Endodermal cell (in vitro differentiated cells): ENCODE measurements around the gene EMB. TPM values are rescaled to one million over a fixed set of nuclear protein-coding genes. Genes with fewer than 3 reads are reported as not detected.
"Not testable (repeated sequence)": the region's sequence is repeated elsewhere in the genome, so short reads cannot be mapped to it uniquely, and the experiment has no call there.

Experiments used
- DNase-seq: peaks from one replicate; pipeline ENCODE4 v3.0.0-alpha.2; 2017
- H3K27ac ChIP-seq: 2 replicates; pipeline ENCODE4 v1.5.1; 2013; ENCODE audit warnings: mild to moderate bottlenecking, low read depth, low read length, moderate library complexity
- H3K27me3 ChIP-seq: 2 replicates; pipeline ENCODE4 v1.6.1; 2013; ENCODE audit warnings: mild to moderate bottlenecking, low read length, moderate library complexity; ENCODE audit not compliant: insufficient read depth, control insufficient read depth, poor library complexity, severe bottlenecking
- H3K36me3 ChIP-seq: 2 replicates; pipeline ENCODE4 v1.7.0; 2013; ENCODE audit warnings: mild to moderate bottlenecking, low read length, moderate library complexity; ENCODE audit not compliant: control insufficient read depth, insufficient read depth
- H3K4me1 ChIP-seq: one replicate; pipeline ENCODE4 v1.7.0; 2013; ENCODE audit warnings: low read length; ENCODE audit not compliant: control insufficient read depth, insufficient read depth
- H3K4me3 ChIP-seq: 2 replicates; pipeline ENCODE4 v1.5.1; 2013; ENCODE audit warnings: mild to moderate bottlenecking, low read length, moderate library complexity
- H3K9ac ChIP-seq: 2 replicates; pipeline ENCODE4 v1.6.1; 2013; ENCODE audit warnings: mild to moderate bottlenecking, low read length, moderate library complexity; ENCODE audit not compliant: poor library complexity, severe bottlenecking; ENCODE audit errors: extremely low read depth
- H3K9me3 ChIP-seq: 2 replicates; pipeline ENCODE4 v1.6.1; 2013; ENCODE audit warnings: mild to moderate bottlenecking, low read length, moderate library complexity; ENCODE audit not compliant: control insufficient read depth
- H3K27ac Mint-ChIP-seq: 2 replicates; pipeline ENCODE4 v1.8.0; 2020; ENCODE audit warnings: mixed read lengths
- H3K27me3 Mint-ChIP-seq: 2 replicates; pipeline ENCODE4 v1.8.0; 2021; ENCODE audit warnings: mild to moderate bottlenecking, mixed read lengths; ENCODE audit not compliant: insufficient read depth
- H3K36me3 Mint-ChIP-seq: 2 replicates; pipeline ENCODE4 v1.8.0; 2020; ENCODE audit warnings: low read depth, mixed read lengths
- H3K4me1 Mint-ChIP-seq: 2 replicates; pipeline ENCODE4 v1.8.0; 2020; ENCODE audit warnings: mixed read lengths
- H3K4me3 Mint-ChIP-seq: 2 replicates; pipeline ENCODE4 v1.8.0; 2020; ENCODE audit warnings: mild to moderate bottlenecking, moderate library complexity, mixed read lengths
- H3K9me3 Mint-ChIP-seq: 2 replicates; pipeline ENCODE4 v1.8.0; 2020; ENCODE audit warnings: mild to moderate bottlenecking, mixed read lengths
- CTCF ChIP-seq: fragments of 200-600 bp; sonication (generic); conservative IDR thresholded peaks from 2 replicates; pipeline ENCODE4 v1.5.0; 2021; ENCODE audit warnings: antibody characterized with exemption, mild to moderate bottlenecking
- WGBS, 2 experiments: methylation state at CpG; one replicate each; pipeline versions ENCODE4 v1.1.5 to v1.1.7; 2013; ENCODE audit warnings: missing lambda C conversion rate in 2 of 2, mixed read lengths in 1 of 2; ENCODE audit not compliant: insufficient coverage in 1 of 2, insufficient read length in 1 of 2; 5-methylcytosine and 5-hydroxymethylcytosine counted together
- total RNA-seq, 2 donors: library from RNA; stranded (reverse); fragmentation: NEBNext Ultra II Directional in 1 of 2; extraction: Animal tissue kit (Norgen Biotek cat#: 25700) in 1 of 2; gene quantifications; 2 replicates in 1 of 2; 3 replicates in 1 of 2; pipeline ENCODE4 v1.2.1, GENCODE V29; 2021

The EMB gene
- total RNA-seq, 2 donors from 2014 or later = 46.1 to 57.0 TPM

- Mint-ChIP-seq H3K4me1 (peaks cover 29% of the 10 kb centered on the region), H3K27ac (no peak overlapping the region), H3K9me3 (peaks cover 25% of the 10 kb centered on the region), H3K36me3 (no peaks in the 10 kb centered on the region), H3K27me3 (no peaks in the 10 kb centered on the region), H3K4me3 (no peak overlapping the region)
- no peak for DNase-seq
- Histone ChIP-seq H3K27me3 (no peaks in the 10 kb centered on the region), H3K36me3 (no peaks in the 10 kb centered on the region), H3K9ac (no peak overlapping the region), H3K4me1 (no peaks in the 10 kb centered on the region), H3K4me3 (no peak overlapping the region), H3K27ac (no peak overlapping the region), H3K9me3 (peaks cover 26% of the 10 kb centered on the region)
- TF ChIP-seq CTCF = no peak
- WGBS, 2 experiments = 83 to 92% methylated on average over 2 to 6 of the region's 6 CpGs
Measured at GRCh38 chr5:50445296-50445949, 4.3 kb upstream of the EMB start.

GRCh38 chr5:50442559-50443539, 1.8 kb upstream of the EMB start:
- H3K27ac ChIP-seq, H3K4me3 Mint-ChIP-seq, H3K36me3 Mint-ChIP-seq, H3K27ac Mint-ChIP-seq, DNase-seq, H3K9me3 Mint-ChIP-seq, H3K36me3 ChIP-seq, H3K27me3 ChIP-seq, H3K4me1 ChIP-seq, H3K27me3 Mint-ChIP-seq: not testable (repeated sequence)
- Histone ChIP-seq H3K9ac (peak overlapping the region; percentile 55), H3K9me3 (peaks cover 11% of the 10 kb centered on the region), H3K4me3 (peak overlapping the region; percentile 90)
- H3K4me1 Mint-ChIP-seq = peaks cover 26% of the 10 kb centered on the region
- 63% methylated on average over 3 of the region's 4 CpGs; no CpG with 5 or more reads in 1 of the 2 experiments for WGBS, 2 experiments

- no peak for TF ChIP-seq CTCF
- H3K27me3 Mint-ChIP-seq = no peaks in the 10 kb centered on the region
Measured at GRCh38 chr5:50441493-50441955, 436 bp upstream of the EMB start.

More at GRCh38 chr5:50441493-50441955, 436 bp upstream of the EMB start:
- peak overlapping the region; percentile 92 for H3K27ac Mint-ChIP-seq
- Histone ChIP-seq H3K36me3 (peaks cover 2% of the 10 kb centered on the region), H3K4me1 (no peaks in the 10 kb centered on the region), H3K9me3 (peaks cover 2% of the 10 kb centered on the region), H3K27ac (no peak overlapping the region), H3K9ac (peak overlapping the region; percentile 55), H3K27me3 (no peaks in the 10 kb centered on the region), H3K4me3 (peak overlapping the region; percentile 90)
- H3K4me3 Mint-ChIP-seq = peak overlapping the region; percentile 75
- peaks cover 26% of the 10 kb centered on the region for H3K4me1 Mint-ChIP-seq
- peaks cover 1% of the 10 kb centered on the region for H3K36me3 Mint-ChIP-seq
- WGBS, 2 experiments = 0 to 11% methylated on average over 1 to 9 of the region's 9 CpGs
- DNase-seq = no peak
- no peaks in the 10 kb centered on the region for H3K9me3 Mint-ChIP-seq
